NK-92 (cell line): Measurements from ENCODE around the gene LRP1.

Source experiments
- DNase-seq: peaks from one replicate; lab custom pipeline; 2025; ENCODE audit not compliant: unreplicated experiment; lab: John Stamatoyannopoulos, UW

LRP1 gene

GRCh38 chr12:57190037-57190436, 61.8 kb downstream of the LRP1 start:
- no peak for DNase-seq

GRCh38 chr12:57190821-57191220, 62.5 kb downstream of the LRP1 start:
- DNase-seq = no peak

GRCh38 chr12:57191410-57191809, 63.1 kb downstream of the LRP1 start:
- no peak for DNase-seq

GRCh38 chr12:57192920-57193319, 64.6 kb downstream of the LRP1 start:
- no peak for DNase-seq

GRCh38 chr12:57193706-57194245, 65.5 kb downstream of the LRP1 start:
- no peak for DNase-seq

GRCh38 chr12:57194253-57194652, 66.0 kb downstream of the LRP1 start:
- DNase-seq = no peak

- no peak for DNase-seq
These were observed 66.9 kb downstream of the LRP1 start for GRCh38 chr12:57195186-57195585.

GRCh38 chr12:57195611-57196371, 67.5 kb downstream of the LRP1 start:
- DNase-seq = no peak

- no peak for DNase-seq
These were observed 68.2 kb downstream of the LRP1 start for GRCh38 chr12:57196439-57196838.

- no peak for DNase-seq
These were observed 68.7 kb downstream of the LRP1 start for GRCh38 chr12:57196956-57197355.

GRCh38 chr12:57198329-57198728, 70.0 kb downstream of the LRP1 start:
- no peak for DNase-seq

- no peak for DNase-seq
These were observed 70.9 kb downstream of the LRP1 start for GRCh38 chr12:57199191-57199590.

- DNase-seq = no peak
These were observed 72.2 kb downstream of the LRP1 start for GRCh38 chr12:57200497-57200896.

- no peak for DNase-seq
These were observed 72.9 kb downstream of the LRP1 start for GRCh38 chr12:57201219-57201618.

- no peak for DNase-seq
These were observed 73.3 kb downstream of the LRP1 start for GRCh38 chr12:57201631-57202030.

- DNase-seq = no peak
These were observed 74.0 kb downstream of the LRP1 start for GRCh38 chr12:57202321-57202720.

- DNase-seq = no peak
These were observed 74.9 kb downstream of the LRP1 start for GRCh38 chr12:57203201-57203600.

- DNase-seq = no peak
These were observed 75.5 kb downstream of the LRP1 start for GRCh38 chr12:57203791-57204190.

GRCh38 chr12:57204454-57204853, 76.2 kb downstream of the LRP1 start:
- no peak for DNase-seq

GRCh38 chr12:57205186-57205585, 76.9 kb downstream of the LRP1 start:
- no peak for DNase-seq

GRCh38 chr12:57205931-57206330, 77.6 kb downstream of the LRP1 start:
- no peak for DNase-seq

- DNase-seq = no peak
These were observed 79.7 kb downstream of the LRP1 start for GRCh38 chr12:57207731-57208630.
